OCI-M2 (cell line): ENCODE results near the gene ERN2.

Source experiments
- DNase-seq: peaks from one replicate; lab custom pipeline; 2025; ENCODE audit not compliant: unreplicated experiment; lab: John Stamatoyannopoulos, UW

The ERN2 gene

DNA sequence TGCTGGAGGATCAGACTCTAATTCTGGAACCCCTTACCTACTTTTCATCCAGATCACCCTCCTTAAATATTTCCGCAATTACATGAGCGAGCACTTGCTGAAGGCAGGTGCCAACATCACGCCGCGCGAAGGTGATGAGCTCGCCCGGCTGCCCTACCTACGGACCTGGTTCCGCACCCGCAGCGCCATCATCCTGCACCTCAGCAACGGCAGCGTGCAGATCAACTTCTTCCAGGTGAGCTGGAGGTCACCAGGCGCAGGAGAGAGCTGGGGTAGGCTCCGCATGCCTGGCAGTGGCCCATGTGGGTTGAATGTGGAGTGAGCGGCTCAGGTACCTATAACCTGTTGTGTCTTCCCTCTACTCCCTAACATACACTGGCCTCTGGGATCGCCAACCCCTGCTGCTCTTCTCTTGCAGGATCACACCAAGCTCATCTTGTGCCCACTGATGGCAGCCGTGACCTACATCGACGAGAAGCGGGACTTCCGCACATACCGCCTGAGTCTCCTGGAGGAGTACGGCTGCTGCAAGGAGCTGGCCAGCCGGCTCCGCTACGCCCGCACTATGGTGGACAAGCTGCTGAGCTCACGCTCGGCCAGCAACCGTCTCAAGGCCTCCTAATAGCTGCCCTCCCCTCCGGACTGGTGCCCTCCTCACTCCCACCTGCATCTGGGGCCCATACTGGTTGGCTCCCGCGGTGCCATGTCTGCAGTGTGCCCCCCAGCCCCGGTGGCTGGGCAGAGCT lies 23.4 kb downstream of the ERN2 start:
- no peak for DNase-seq

DNA sequence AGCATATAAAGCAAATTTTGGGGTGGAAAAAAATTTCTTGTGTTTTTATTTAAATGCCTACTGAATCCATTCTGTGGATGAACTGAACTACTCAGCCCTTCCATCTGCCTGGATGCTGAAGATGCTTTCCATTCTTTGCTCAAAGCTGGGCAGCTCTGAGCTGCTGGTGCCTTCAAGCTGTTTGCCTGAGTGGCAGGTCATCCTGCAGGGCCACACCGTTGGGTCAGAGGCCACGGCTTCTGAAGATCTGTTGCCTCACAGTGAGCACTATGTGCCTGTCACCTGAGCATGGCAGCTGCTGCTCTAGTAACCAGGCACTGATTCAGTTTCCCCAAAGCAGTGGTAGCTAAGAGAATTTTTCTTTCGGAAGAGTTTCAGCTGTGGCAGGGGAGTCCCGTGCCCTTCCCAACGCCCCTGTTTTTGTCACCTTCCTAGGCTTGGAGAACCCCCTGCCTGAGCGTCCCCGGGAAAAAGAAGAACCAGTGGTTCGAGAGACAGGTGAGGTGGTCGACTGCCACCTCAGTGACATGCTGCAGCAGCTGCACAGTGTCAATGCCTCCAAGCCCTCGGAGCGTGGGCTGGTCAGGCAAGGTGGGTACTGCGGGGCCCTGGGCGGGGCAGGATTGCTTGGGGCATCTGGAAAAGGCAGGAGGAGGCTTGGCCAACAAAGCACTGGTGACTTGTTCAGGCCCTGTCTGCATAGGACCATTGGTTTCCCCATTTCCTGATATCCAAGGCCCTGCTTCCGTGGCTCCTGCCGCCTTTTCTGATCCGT lies 25.8 kb downstream of the ERN2 start:
- DNase-seq = no peak

DNA sequence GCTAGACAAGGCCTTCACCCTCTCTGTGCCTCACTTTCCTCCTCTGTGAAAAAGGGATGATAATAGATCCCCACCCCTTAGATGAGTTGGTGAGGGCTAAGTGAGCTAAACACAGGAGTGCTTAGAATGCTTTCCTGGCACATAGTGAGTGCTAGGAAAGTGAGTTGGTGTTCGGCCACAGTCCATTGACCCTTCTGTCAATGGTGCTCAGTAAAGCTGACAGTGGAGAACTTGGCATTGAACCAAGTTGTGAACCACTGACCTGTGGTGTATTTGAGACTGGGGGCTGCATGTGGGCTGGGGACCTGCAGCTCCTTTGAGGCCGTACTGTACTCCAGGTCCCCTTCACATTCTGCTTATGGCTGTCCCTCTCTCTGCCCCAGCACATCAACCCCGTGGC lies 29.5 kb downstream of the ERN2 start:
- no peak for DNase-seq

DNA sequence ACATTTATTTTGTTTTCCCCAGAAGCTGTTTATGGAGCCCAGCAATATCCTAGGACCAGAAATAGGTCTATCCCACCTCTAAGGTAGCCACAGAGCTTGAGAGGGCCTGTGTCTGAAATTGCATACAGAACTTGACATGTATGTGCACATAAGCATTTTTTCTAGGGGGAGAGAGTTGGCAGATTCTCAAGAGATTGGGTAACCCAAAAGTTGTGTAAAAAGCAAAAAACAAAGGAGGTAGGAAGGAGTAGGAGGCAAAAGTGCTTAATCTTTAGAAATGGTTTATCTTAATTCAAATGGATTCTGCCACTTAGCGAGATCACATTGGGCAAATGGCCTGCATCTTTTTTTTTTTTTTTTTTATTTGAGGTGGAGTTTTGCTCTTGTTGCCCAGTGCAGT lies 30.8 kb downstream of the ERN2 start:
- no peak for DNase-seq

DNA sequence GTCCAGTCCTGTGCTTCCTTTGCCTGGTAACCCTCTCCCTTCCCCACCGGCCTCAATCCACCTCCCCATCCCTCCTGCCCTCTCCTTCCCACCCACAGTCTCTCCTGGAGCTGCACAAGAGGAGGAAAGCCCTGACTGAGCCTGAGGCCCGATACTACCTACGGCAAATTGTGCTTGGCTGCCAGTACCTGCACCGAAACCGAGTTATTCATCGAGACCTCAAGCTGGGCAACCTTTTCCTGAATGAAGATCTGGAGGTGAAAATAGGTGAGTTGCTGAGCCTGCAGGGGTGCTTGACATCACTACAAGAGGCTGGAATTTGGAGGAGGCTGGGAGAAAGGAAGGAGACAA lies 33.1 kb downstream of the ERN2 start:
- no peak for DNase-seq

DNA sequence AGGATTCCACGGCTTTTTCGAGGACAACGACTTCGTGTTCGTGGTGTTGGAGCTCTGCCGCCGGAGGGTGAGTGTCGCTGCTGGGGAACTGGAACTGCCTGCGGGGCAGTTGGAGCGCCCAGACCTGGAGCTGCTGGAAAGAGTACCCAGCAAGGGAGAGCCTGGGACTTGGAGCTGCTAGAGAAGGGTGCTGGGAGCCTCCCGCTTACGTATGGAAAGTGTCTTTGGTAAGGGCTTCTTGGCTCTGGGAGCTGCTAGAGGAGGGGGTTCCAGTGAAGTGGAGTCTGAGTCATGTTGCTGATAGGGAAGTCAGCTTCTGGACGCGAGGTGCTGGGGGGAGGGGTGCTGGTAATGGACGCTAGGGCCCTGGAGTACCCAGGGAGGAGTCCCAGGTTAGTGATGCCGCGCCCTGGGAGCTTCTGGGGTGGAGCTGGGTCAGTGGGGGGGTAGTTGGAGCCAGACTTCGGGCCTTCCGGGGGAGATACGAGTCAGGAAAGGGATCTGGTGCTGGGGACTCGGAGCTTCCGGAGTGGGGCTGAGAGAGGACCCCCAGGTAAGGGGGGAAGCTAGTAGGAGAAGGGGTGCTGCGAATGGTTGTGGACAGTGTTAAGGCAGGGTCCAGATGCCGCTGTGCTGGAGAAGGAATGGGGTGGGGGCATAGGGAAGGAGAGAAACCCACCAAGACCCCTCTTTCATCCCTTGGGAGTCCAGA lies 33.6 kb downstream of the ERN2 start:
- no peak for DNase-seq

DNA sequence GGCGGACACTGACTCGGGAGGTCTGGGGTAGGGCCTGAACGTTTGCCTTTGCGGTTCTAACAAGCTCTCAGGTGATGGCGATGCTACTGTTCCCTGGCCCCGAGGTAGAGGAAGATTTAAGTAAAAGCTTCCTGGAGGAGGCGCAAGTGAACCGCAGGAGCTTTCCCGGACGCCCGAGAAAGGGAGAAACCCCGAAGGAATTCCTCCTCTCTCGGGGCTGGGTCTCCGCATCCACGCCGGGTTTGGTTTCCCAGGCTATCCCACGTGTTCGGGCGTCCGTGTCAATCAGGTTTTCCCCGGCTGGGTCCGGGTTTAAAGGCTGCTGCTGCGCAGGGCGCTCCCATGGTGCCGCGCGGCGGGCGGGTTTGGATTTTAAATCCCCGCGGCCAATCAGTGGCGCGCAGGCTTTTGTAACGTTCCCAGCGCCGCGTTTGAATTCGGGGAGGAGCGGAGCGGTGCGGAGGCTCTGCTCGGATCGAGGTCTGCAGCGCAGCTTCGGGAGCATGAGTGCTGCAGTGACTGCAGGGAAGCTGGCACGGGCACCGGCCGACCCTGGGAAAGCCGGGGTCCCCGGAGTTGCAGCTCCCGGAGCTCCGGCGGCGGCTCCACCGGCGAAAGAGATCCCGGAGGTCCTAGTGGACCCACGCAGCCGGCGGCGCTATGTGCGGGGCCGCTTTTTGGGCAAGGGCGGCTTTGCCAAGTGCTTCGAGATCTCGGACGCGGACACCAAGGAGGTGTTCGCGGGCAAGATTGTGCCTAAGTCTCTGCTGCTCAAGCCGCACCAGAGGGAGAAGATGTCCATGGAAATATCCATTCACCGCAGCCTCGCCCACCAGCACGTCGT lies 34.4 kb downstream of the ERN2 start, which contains the start of gene PLK1:
Gene PLK1 (plus strand): TSS at position 460 of the 844 bp plus-strand sequence. CDS start 44 bp downstream, at position 504.
- DNase-seq = peak; percentile 41

DNA sequence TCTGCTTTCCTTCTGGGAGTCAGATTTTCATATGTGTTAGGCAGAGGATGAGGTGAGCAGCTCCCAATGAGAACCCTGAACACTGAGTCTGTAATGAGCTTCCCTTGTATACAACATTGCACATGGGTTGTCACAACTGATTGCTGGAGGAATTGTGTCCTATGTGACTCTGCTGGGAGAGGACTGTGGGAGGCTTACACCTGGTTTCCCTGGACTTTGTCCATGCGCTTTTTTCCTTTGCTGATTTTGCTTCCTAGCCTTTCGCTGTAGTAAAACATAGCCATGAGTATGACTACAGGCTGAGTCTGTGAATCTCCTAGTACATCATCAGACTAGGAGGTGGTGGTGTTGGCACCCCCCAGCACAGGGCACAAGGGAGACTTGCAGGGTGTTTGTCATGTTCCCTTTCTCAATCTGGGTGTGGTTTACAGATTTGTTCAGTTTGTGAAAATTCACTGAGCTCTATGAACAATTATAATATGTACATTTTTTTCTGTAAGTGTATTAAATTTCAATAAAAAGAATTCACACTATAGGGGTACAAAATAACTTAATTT lies 36.0 kb downstream of the ERN2 start:
- DNase-seq = no peak

DNA sequence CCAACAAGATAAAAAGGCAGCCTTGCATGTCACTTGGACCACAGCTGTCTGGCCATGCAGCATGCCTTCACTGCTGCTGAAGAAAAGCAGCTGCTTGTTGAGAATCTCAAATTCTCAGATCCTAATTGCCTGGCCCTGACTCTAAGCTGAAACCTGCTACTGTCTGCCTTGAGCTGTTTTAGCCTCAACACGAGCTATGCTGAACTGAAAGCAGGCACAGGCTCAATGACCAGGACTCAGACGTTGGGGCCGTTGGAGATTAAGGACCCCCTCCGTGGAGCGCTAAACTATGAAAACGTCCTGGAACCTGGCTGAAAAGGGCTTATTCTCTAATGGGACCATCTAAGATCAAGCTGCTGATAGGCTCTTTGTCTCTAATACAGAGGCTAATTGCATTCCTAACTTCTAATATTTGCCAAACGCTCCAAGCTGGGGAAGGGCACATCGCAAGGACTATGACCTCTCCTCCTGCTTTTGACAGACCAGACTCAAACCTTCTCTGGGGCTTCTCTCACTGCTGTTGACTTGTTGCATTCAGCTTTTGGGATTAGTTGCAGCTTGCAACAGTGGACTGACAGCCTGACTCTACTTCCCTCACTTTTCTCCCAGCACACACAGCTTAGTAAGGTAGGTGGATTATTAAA lies 38.9 kb downstream of the ERN2 start:
- no peak for DNase-seq

DNA sequence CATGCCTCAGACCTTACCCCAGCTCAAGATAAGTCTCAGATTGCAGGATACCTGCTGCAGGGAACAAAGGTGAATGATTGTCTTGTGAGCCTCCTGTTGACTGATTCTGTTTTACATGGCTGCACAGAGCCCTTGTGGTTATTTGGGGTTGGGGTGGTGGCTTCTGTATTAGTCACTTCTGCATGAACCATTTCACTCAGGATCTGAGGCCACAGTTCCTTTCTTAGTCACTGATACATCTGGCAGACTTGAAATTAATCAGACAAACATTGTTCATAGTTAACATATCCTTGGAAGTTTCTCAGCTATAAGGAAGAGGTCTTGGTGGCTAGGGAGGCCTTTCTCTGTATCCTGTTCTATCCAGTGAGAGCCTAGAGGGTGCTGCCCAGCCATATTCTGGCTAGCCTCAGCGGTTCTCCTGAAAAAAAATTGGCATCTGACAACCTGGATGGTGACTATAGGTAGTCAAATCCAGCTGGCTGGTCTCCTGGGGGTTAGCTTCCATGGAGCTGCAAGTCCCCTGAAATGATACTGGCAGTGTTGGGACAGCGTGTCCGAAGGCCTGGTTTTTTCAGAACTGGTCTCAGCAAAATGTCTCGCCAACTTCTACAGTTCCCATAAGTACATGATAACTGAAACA lies 42.8 kb downstream of the ERN2 start:
- DNase-seq = no peak

DNA sequence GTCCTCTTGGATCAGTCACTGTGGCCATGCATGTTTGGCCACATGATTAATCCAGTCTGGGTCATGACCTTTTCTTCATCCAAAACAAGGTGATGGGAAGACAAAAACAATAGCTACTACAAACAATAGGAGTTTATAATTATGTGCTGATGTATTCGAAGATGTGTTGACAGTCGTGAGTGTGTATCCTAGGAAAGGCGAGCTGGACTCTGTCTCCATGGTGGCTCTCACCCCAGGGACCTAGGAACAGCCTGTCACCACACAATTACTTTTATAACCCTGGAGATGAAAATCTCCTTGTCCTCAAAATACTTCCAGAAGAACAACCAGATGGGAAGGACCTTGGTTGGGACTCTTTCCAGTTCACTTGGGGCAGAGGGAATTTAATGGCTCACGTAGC lies 44.1 kb downstream of the ERN2 start:
- DNase-seq = no peak

DNA sequence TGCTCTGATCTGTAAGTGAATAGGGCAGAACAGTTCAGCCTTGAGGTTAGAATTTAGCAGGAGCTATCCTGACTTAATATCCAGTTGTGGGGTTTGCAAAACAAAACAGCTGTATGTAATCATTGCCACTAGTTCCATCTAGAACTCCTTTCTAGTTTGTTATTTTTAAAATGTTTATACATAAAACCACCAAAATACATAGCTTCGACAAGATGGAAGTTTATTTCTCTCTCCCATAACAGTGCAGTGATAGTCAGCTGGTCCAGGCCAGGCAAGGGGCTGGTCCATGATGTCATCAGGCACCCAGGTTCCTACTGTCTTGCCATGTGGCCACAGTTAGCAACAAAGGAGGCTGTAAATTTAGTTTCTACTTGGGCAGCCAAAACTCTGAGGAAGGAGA lies 44.8 kb downstream of the ERN2 start:
- no peak for DNase-seq

DNA sequence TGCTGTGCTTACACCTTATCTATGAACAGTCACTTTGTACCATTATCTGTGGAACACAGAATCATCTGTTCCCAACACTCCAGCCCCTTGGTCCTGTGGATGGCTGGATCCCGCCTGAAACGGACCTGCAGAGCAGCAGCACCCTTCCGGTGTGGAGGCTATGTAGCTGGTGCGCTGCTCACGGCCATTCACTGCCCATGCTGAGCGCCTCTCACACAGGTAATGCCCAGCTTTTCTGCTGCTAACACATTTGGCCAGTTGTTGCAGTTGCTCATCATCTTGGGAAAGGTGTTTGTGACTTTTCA lies 45.7 kb downstream of the ERN2 start:
- no peak for DNase-seq

DNA sequence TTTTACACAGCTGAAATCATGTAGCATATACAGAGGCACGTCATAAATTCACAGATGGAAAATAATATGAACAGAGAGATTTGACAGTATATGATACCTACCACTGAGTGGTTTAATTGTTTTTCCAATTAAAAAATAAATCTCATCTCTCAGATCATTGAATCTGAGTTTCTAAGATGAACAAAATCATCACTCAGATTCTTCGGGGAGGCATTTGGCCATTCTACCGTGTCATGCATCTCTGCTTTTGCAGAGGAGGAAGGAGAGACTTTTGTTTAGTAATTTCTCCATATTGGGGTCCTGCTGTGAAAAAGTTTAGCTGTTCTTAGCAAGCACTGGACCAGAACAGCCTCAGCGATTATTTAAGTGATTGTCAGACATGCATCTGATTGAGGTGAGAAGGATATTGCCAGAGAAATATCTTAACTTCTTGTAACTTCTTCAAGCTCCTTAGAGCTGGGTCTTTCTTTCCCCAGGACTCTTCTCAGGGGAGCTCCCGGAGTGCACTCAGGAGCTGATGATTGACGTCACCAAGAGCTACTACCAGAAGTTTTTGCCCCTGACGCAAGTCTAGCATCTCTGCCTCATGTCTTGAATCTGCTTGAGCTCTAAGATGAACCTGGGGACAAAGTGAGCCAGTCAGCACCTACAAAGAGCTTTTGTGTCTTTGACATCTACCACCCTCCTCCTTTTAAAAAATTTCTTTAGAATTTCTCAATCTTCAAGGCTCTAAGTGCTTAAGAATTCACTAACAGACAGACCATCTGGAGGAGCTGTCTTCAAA lies 46.3 kb downstream of the ERN2 start:
- DNase-seq = no peak

DNA sequence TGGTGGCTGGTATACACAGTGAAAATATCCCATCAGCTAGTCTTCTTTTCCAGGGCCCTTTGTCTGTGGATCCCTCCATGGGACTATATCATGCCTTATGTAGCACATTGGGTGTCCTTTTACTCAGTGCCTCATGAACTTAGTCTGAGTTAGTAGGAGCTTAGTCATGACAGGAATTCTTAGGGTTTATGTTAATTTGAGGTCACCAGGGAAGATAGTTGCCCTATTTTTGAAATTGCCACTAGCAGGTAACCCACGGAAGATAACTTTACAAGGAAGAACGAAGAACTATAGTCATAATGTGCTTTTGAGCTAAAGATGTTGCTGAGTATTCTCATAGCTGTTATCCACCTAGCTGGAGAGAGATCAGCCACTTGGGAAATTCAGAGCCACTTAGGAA lies 49.1 kb downstream of the ERN2 start:
- DNase-seq = no peak

DNA sequence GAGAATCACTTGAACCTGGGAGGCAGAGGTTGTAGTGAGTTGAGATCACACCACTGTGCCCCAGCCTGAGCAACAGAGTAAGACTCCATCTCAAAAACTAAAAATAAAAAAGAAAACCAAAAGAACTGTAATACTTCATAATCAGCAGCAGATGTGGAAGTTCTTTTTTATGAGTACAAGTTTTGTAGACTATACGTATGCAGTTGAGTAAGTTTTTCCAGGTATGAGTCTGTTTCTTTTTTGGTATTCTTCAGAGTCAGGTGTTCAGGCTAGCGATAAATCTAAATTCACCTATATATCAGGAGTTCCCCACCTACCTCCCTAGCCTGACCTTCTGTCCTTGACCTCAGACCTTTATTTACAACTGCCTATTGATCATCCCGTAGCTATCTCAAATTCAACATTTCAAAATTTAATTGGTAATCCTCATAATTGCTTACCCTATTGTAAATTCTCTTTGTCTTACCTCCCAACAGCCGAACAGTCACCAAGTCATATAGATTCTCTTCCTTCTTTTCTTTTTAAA lies 61.0 kb downstream of the ERN2 start:
- DNase-seq = no peak

DNA sequence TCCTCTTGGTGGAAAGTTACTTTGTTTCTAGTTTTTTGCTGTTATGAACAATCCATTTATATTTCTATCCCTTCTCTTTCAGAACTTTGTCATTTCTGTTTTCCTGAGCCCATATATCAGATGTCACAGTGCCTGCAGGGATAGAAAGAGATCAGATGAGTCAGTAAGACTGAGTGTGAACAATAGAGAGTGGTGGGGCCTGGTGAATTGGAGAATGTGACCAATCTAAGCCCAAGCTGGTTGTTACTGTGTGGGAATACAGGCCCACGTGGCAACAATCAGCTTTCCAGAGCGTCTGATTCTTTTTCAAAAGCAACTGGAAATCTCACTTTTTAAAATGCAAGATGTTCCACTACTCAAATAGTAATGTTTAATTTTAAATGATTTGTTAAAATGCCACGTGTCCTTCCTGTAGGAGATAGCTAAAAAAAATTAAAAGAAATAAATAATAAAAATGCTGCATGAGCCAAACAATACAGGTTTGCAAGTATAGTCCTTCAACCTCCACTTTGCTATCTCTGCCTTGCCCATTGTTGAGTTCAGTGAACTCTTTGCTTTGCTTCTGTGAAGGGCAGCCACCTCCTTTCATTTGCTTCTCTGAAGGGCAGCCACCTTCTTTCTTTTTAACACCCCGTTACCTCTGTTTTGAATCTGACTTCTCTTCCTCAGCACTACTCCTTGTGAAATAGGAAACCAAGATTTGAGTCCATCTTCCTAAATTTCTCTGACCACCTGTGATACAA lies 62.2 kb downstream of the ERN2 start:
- no peak for DNase-seq

DNA sequence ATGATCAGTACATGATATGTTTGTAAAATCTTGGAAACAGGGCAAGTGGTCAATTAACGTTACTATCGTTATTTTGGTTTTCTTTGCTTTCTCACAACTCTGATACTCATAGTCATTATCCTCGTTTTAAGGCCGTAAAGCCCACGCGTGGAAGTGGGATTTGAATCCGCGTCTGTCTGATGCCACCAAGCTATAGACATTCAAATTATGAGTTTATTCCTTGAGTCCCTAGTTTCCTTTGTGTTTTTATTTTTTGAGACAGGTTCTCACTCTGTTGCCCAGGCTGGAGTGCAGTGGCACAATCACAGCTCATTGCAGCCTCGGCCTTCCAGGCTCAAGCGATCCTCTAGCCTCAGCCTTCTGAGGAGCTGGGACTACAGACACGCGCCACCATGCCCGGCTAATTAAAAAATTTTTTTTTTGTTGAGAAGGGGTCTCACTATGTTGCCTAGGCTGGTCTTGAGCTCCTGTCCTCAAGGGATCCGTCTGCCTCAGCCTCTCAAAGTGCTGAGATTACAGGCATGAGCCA lies 70.7 kb downstream of the ERN2 start:
- DNase-seq = no peak
